ENCODE results near the gene NPDC1.

DNA sequence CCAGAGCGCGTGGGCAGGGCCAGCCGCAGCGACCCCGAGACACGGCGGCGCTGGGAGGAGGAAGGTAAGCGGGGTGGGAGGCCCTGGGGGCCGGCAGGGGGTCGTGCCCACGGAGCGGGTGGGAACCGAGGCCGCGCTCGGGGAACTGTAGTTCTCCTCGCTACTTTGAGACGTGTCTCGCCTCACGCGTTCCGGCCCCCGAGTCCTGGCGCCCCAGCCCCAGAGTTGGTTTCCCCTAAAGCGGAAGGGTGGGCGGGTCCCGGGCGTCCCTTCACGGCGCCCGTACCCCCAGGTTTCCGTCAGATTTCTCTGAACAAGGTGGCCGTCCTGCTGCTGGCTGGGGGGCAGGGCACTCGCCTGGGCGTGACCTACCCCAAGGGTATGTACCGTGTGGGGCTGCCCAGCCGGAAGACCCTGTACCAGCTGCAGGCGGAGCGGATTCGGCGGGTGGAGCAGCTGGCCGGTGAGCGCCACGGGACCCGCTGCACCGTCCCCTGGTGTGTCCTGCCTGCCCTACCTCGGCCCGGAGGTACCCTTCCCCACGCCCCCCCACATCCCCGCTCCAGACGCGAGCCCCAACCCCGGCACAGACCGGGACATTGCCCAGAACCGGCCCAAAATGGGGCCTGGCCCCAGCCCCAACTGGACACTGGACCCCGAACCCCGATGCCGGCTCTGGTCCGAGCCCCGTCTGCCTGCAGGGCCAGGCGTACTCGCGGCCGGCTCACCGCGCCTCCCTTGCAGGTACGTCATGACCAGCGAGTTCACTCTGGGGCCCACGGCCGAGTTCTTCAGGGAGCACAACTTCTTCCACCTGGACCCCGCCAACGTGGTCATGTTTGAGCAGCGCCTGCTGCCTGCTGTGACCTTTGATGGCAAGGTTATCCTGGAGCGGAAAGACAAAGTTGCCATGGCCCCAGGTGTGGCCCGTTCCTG is 32.0 kb upstream of the NPDC1 start:
- TF ChIP-seq, protein P1, sequence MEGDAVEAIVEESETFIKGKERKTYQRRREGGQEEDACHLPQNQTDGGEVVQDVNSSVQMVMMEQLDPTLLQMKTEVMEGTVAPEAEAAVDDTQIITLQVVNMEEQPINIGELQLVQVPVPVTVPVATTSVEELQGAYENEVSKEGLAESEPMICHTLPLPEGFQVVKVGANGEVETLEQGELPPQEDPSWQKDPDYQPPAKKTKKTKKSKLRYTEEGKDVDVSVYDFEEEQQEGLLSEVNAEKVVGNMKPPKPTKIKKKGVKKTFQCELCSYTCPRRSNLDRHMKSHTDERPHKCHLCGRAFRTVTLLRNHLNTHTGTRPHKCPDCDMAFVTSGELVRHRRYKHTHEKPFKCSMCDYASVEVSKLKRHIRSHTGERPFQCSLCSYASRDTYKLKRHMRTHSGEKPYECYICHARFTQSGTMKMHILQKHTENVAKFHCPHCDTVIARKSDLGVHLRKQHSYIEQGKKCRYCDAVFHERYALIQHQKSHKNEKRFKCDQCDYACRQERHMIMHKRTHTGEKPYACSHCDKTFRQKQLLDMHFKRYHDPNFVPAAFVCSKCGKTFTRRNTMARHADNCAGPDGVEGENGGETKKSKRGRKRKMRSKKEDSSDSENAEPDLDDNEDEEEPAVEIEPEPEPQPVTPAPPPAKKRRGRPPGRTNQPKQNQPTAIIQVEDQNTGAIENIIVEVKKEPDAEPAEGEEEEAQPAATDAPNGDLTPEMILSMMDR (IDR thresholded peaks at IDR 0.05): no peak
- TF ChIP-seq, protein P2, sequence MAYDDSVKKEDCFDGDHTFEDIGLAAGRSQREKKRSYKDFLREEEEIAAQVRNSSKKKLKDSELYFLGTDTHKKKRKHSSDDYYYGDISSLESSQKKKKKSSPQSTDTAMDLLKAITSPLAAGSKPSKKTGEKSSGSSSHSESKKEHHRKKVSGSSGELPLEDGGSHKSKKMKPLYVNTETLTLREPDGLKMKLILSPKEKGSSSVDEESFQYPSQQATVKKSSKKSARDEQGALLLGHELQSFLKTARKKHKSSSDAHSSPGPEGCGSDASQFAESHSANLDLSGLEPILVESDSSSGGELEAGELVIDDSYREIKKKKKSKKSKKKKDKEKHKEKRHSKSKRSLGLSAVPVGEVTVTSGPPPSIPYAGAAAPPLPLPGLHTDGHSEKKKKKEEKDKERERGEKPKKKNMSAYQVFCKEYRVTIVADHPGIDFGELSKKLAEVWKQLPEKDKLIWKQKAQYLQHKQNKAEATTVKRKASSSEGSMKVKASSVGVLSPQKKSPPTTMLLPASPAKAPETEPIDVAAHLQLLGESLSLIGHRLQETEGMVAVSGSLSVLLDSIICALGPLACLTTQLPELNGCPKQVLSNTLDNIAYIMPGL (CRISPR knock-in tag; IDR thresholded peaks at IDR 0.05; ENCODE audit: borderline replicate concordance): no peak
- TF ChIP-seq EP300 (IDR thresholded peaks at IDR 0.05): no peak
- TF ChIP-seq POLR2A (IDR thresholded peaks at IDR 0.05; ENCODE audit: low read length): no peak
- TF ChIP-seq SREBF2 (IDR thresholded peaks at IDR 0.05): no peak
- TF ChIP-seq CHD2 (IDR thresholded peaks at IDR 0.05; ENCODE audit: low read length, partially characterized antibody): no peak
- TF ChIP-seq, protein P3, sequence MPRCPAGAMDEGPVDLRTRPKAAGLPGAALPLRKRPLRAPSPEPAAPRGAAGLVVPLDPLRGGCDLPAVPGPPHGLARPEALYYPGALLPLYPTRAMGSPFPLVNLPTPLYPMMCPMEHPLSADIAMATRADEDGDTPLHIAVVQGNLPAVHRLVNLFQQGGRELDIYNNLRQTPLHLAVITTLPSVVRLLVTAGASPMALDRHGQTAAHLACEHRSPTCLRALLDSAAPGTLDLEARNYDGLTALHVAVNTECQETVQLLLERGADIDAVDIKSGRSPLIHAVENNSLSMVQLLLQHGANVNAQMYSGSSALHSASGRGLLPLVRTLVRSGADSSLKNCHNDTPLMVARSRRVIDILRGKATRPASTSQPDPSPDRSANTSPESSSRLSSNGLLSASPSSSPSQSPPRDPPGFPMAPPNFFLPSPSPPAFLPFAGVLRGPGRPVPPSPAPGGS (IDR thresholded peaks at IDR 0.05): 0 out of 3 replicates have a peak, but pooled peaks have one; percentile 11
- TF ChIP-seq POLR2AphosphoS2 (conservative IDR thresholded peaks at IDR 0.05; ENCODE audit: low read length): no peak
- no peak for TF ChIP-seq RAD21 (conservative IDR thresholded peaks at IDR 0.05 in 1 of 2, IDR thresholded peaks at IDR 0.05 in 1 of 2)
